NCI-H1417 (cell line): ENCODE data around the gene LARP4B.

Source experiments
- DNase-seq, 3 experiments: peaks; one replicate each; lab custom pipeline; 2025; lab: John Stamatoyannopoulos, UW

Gene LARP4B

GRCh38 chr10:807163-807957, 124.1 kb downstream of the LARP4B start:
- no peak for DNase-seq

GRCh38 chr10:806451-807162, 124.9 kb downstream of the LARP4B start:
- no peak for DNase-seq

- DNase-seq: no peak
Measured at GRCh38 chr10:805620-806305, 125.7 kb downstream of the LARP4B start.

DNA sequence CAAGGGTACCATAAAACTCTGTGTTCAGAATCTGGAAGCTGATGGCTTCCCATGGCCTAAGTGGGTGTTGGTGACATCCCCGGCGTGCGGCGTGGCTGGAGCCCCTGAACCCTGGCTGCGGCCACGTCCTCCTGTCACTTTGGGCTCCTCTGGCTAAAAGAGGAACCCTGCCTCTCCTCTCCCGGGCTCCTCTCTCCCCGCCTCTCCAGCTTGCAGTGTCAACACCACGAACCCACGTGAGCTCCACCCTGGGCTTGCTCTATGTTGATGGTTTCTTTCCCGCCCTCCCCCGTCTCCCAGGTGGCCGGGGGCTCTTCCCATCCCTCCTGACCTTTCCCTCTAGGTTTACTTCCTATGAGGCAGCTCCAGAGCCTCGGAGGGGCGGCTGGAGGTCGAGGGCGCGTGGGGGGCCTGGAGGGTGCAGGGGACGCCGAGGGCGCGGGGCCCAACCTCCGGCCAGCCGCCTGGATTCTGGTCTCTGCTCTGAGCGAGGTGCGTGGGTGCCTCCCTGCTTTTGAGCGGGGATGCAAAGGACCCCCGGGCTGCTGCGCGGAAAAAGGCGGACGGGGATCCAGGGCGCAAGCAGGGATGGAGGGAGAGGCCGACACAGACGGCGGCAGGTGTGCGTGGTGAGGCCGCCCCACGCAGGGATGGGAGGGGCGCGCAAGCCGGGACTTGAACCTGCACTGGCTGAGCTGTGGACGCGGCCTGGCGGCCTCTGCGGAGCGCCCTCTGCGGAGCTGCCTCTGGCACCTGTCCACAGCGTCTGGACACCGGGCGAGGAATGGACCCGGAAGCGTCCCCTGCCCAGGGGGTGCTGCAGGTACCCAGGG, 126.5 kb downstream of the LARP4B start:
- DNase-seq: no peak

GRCh38 chr10:804191-804781, 127.2 kb downstream of the LARP4B start:
- DNase-seq: no peak

GRCh38 chr10:803041-803741, 128.3 kb downstream of the LARP4B start:
- no peak for DNase-seq

- no peak for DNase-seq
Measured at GRCh38 chr10:802506-802905, 129.0 kb downstream of the LARP4B start.

DNA sequence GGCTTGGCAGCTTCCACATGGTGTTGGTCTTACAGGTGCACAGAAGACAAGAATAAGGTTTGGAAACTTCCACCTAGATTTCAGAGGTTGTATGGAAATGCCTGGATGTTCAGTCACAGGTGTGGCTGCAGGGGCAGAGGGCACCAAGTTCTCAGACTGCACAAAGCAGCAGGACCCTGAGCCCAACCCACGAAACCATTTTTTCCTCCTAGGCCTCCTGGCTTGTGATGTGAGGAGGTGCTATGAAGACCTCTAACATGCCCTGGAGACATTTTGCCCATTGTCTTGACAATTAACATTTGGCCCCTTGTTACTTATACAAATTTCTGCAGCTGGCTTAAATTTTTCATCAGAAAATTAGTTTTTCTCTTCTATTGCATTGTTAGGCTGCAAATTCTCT, 134.3 kb downstream of the LARP4B start:
- no peak for DNase-seq

DNA sequence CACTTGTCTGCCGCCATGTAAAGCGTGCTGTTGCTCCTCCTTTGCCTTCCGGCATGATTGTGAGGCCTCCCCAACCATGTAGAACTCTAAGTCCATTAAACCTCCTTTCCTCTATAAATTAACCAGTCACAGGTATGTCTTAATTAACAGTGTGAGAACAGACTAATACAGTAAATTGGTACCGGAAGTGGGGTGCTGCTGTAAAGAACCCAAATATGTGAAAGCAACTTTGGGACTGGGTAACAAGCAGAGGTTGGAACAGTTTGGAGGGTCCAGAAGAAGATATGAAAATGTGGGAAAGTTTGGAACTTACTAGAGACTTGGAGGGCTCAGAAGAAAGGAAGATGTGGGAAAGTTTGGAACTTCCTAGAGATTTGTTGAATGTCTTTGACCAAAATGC, 135.3 kb downstream of the LARP4B start:
- no peak for DNase-seq

GRCh38 chr10:794382-794956, 137.0 kb downstream of the LARP4B start:
- DNase-seq: peak; percentile 3 to 26 (median 6)

- DNase-seq: no peak
Measured at GRCh38 chr10:792792-793100, 138.8 kb downstream of the LARP4B start.

- DNase-seq: no peak
Measured at GRCh38 chr10:792083-792791, 139.3 kb downstream of the LARP4B start.

- no peak for DNase-seq
Measured at GRCh38 chr10:791639-792038, 139.9 kb downstream of the LARP4B start.

- no peak for DNase-seq
Measured at GRCh38 chr10:790821-791551, 140.5 kb downstream of the LARP4B start.

GRCh38 chr10:789831-790701, 141.4 kb downstream of the LARP4B start:
- no peak for DNase-seq

DNA sequence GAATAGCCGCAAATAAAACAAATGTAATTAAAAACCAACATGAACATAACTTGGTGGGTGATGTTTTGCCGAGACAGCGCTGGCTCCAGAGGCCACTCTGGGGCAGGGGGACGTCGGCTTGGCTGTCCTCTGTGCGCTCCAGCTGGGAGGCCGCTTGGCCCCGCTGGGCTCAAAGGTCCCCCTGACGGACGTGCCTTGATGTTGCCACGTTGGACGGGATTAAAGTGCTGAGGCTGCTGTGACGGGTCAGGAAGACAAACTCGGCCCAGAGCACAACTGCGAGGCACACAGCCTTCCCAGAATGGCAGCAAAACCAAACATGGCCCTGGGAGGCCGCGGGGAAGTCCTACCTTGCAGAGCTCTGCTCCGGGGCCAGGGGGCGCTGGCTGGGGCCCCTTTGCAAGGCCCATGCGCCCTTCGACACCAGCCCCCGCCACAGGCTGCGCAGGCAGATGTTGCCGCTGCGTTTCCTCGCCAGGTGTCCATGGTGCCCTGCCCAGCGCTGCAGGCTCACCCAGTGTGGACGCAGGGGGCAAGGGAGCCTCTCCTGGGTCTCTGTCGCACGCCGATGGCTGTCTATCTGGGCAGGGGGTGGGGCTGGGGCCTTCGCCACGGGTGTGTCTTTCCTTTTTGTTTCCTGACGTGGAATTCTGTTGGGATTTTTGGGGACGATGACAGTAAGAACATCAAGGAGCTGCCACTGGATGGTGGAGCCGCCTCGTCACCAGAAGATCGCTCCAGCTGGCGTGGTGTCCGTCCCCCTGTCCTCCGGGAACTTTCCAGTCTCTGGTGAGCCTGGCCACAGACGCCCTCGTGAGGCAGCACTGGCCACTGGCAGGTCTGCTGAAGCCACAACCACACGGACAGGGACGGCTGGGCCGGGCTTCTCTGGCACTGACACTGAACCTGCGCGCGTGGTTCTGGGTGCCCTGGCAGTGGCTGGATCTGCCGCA, 142.4 kb downstream of the LARP4B start:
- DNase-seq: no peak

GRCh38 chr10:787933-788651, 143.4 kb downstream of the LARP4B start:
- DNase-seq: no peak
